ENCODE data around the gene LYRM7.

Gene LYRM7

GRCh38 chr5:131165119-131165727, 5.5 kb upstream of the LYRM7 start, which contains the start of gene HINT1:
HINT1 (minus strand) TSS chr5:131165256; CDS start chr5:131165205, 51 bp downstream.
- TF ChIP-seq GATA2 (IDR thresholded peaks at IDR 0.05; ENCODE audit: low read depth, low read length) (peak; percentile 80), GATA3 (IDR thresholded peaks at IDR 0.05; ENCODE audit: low read depth, low read length) (no peak)

GRCh38 chr5:131167615-131168014, 3.1 kb upstream of the LYRM7 start:
- TF ChIP-seq GATA2 (IDR thresholded peaks at IDR 0.05; ENCODE audit: low read depth, low read length) (no peak), GATA3 (IDR thresholded peaks at IDR 0.05; ENCODE audit: low read depth, low read length) (no peak)

GRCh38 chr5:131169810-131170539, 769 bp upstream of the LYRM7 start:
- no peak for TF ChIP-seq GATA3 (IDR thresholded peaks at IDR 0.05; ENCODE audit: low read depth, low read length)
- no peak for TF ChIP-seq GATA2 (IDR thresholded peaks at IDR 0.05; ENCODE audit: low read depth, low read length)

- TF ChIP-seq GATA2 (IDR thresholded peaks at IDR 0.05; ENCODE audit: low read depth, low read length) (no peak), GATA3 (IDR thresholded peaks at IDR 0.05; ENCODE audit: low read depth, low read length) (no peak)
These were observed 599 bp downstream of the LYRM7 start for GRCh38 chr5:131171276-131171810.

- TF ChIP-seq GATA2 (IDR thresholded peaks at IDR 0.05; ENCODE audit: low read depth, low read length) (no peak), GATA3 (IDR thresholded peaks at IDR 0.05; ENCODE audit: low read depth, low read length) (no peak)
These were observed 9.7 kb downstream of the LYRM7 start for GRCh38 chr5:131180407-131180806.

- TF ChIP-seq GATA3 (IDR thresholded peaks at IDR 0.05; ENCODE audit: low read depth, low read length), result no peak
- TF ChIP-seq GATA2 (IDR thresholded peaks at IDR 0.05; ENCODE audit: low read depth, low read length), result no peak
These were observed 12.1 kb downstream of the LYRM7 start for GRCh38 chr5:131182839-131183238.

GRCh38 chr5:131185523-131186104, 14.9 kb downstream of the LYRM7 start:
- TF ChIP-seq GATA2 (IDR thresholded peaks at IDR 0.05; ENCODE audit: low read depth, low read length) (no peak), GATA3 (IDR thresholded peaks at IDR 0.05; ENCODE audit: low read depth, low read length) (no peak)

GRCh38 chr5:131186561-131187256, 16.0 kb downstream of the LYRM7 start:
- no peak for TF ChIP-seq GATA3 (IDR thresholded peaks at IDR 0.05; ENCODE audit: low read depth, low read length)
- no peak for TF ChIP-seq GATA2 (IDR thresholded peaks at IDR 0.05; ENCODE audit: low read depth, low read length)

- TF ChIP-seq GATA2 (IDR thresholded peaks at IDR 0.05; ENCODE audit: low read depth, low read length) (no peak), GATA3 (IDR thresholded peaks at IDR 0.05; ENCODE audit: low read depth, low read length) (no peak)
These were observed 22.4 kb downstream of the LYRM7 start for GRCh38 chr5:131193106-131193505.

GRCh38 chr5:131194725-131195124, 24.0 kb downstream of the LYRM7 start:
- no peak for TF ChIP-seq GATA3 (IDR thresholded peaks at IDR 0.05; ENCODE audit: low read depth, low read length)
- TF ChIP-seq GATA2 (IDR thresholded peaks at IDR 0.05; ENCODE audit: low read depth, low read length), result no peak

GRCh38 chr5:131195696-131196095, 25.0 kb downstream of the LYRM7 start:
- TF ChIP-seq GATA2 (IDR thresholded peaks at IDR 0.05; ENCODE audit: low read depth, low read length) (no peak), GATA3 (IDR thresholded peaks at IDR 0.05; ENCODE audit: low read depth, low read length) (no peak)

- no peak for TF ChIP-seq GATA3 (IDR thresholded peaks at IDR 0.05; ENCODE audit: low read depth, low read length)
These were observed 25.6 kb downstream of the LYRM7 start for GRCh38 chr5:131196331-131196730.

GRCh38 chr5:131198625-131199024, 27.9 kb downstream of the LYRM7 start:
- TF ChIP-seq GATA3 (IDR thresholded peaks at IDR 0.05; ENCODE audit: low read depth, low read length) (no peak), GATA2 (IDR thresholded peaks at IDR 0.05; ENCODE audit: low read depth, low read length) (no peak)

GRCh38 chr5:131200560-131200959, 29.8 kb downstream of the LYRM7 start:
- TF ChIP-seq GATA3 (IDR thresholded peaks at IDR 0.05; ENCODE audit: low read depth, low read length), result no peak
- no peak for TF ChIP-seq GATA2 (IDR thresholded peaks at IDR 0.05; ENCODE audit: low read depth, low read length)

Data from SH-SY5Y (cell line).